Activated CD8-positive, alpha-beta T cell treated with anti-CD3 and anti-CD28 coated beads, Interleukin-2, amount 10 ng/mL, durations not matched to agents 7 days and 5 days (primary cell): ENCODE measurements around the gene SARM1. TPM values are rescaled to one million over a fixed set of nuclear protein-coding genes. Genes with fewer than 3 reads are reported as not detected.

Experiments
- ATAC-seq: fragments of 150-1000 bp; cut with Tn5 transposase; one replicate; pipeline ENCODE4 v1.10.0; 2021; ENCODE audit warnings: moderate library complexity
- CTCF ChIA-PET: fragments of 350-600 bp; sonication (Branson Sonifier 250); formaldehyde crosslinking; loops from one replicate; lab custom pipeline; 2021; ENCODE audit warnings: antibody characterized with exemption; lab: Charles Lee
- POLR2A ChIA-PET: fragments of 350-600 bp; sonication (Branson Sonifier 250); formaldehyde crosslinking; loops from one replicate; lab custom pipeline; 2021; ENCODE audit warnings: antibody characterized with exemption; lab: Charles Lee
- DNase-seq: peaks from one replicate; pipeline ENCODE4 v3.0.0-alpha.2; 2020
- H3K27ac Mint-ChIP-seq: one replicate; pipeline ENCODE4 v1.8.0; 2021; ENCODE audit warnings: mild to moderate bottlenecking, mixed read lengths
- H3K27me3 Mint-ChIP-seq: one replicate; pipeline ENCODE4 v1.8.0; 2021; ENCODE audit warnings: low read depth, mixed read lengths
- H3K36me3 Mint-ChIP-seq: one replicate; pipeline ENCODE4 v1.8.0; 2021; ENCODE audit warnings: low read depth, mixed read lengths
- H3K4me1 Mint-ChIP-seq: one replicate; pipeline ENCODE4 v1.8.0; 2021; ENCODE audit warnings: low read depth, mixed read lengths
- H3K4me3 Mint-ChIP-seq: one replicate; pipeline ENCODE4 v1.8.0; 2021; ENCODE audit warnings: mild to moderate bottlenecking, mixed read lengths
- H3K9me3 Mint-ChIP-seq: one replicate; pipeline ENCODE4 v1.8.0; 2022; ENCODE audit warnings: mixed read lengths; ENCODE audit not compliant: insufficient read depth
- total RNA-seq, 2 experiments: library from RNA; stranded (reverse); gene quantifications; one replicate each; pipeline ENCODE4 v1.2.3, GENCODE V29; 2021

SARM1 gene
- total RNA-seq, 2 experiments from 2014 or later = 16.2 to 20.0 TPM

DNA sequence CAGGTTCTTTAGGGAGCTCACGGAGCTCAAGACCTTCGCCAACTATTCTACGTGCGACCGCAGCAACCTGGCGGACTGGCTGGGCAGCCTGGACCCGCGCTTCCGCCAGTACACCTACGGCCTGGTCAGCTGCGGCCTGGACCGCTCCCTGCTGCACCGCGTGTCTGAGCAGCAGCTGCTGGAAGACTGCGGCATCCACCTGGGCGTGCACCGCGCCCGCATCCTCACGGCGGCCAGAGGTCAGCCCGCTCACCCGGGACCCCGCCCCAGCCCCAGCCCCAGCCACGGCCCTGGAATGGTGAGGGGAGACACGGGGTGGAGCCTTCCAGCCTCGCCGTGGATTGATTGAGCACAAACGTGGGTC lies 13.5 kb downstream of the SARM1 start:
- no peak for DNase-seq

DNA sequence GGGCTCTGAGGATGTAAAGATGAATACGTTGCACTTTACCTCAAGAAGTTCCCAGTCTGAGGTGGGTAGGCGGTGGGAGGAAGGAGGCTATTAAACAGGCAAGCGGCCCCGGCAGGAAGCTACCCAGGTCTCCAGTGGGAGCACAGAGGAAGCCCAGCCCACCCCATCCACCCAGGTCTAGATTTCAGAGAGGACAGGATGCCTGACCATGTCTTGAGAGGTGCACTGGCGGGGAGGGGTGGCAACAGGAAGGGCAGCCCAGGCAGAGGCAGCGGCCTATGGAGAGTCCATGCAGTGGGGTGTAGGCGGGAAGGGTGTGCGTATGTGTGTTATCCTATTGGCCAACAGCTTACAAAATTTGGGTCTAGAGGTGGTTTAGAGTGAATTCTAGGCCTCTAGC lies 13.9 kb downstream of the SARM1 start:
- H3K27ac Mint-ChIP-seq = peak overlapping the region; percentile 66
- H3K4me1 Mint-ChIP-seq = peaks cover 23% of the 10 kb centered on the region
- peaks cover 4% of the 10 kb centered on the region for H3K27me3 Mint-ChIP-seq
- no peaks in the 10 kb centered on the region for H3K9me3 Mint-ChIP-seq
- ATAC-seq (no peak), DNase-seq (no peak)
- peaks cover 21% of the 10 kb centered on the region for H3K36me3 Mint-ChIP-seq
- peak overlapping the region; percentile 83 for H3K4me3 Mint-ChIP-seq
- CTCF ChIA-PET = interaction anchor here (1.6 to 5.0 kb wide), 2 partner anchors 31 to 133 kb away, joined by 3 to 23 read pairs; no protein-coding TSS in a partner anchor
- POLR2A ChIA-PET = interaction anchor here (1.1 to 2.1 kb wide), 4 partner anchors 13 to 50 kb away, joined by 4 to 20 read pairs (median 4); partner anchors contain the start of genes IFT20, POLDIP2, SARM1 and TNFAIP1

More for the DNA sequence above, 13.5 kb downstream of the SARM1 start:
- Mint-ChIP-seq H3K4me3 (peak overlapping the region; percentile 83), H3K36me3 (peaks cover 17% of the 10 kb centered on the region), H3K9me3 (no peaks in the 10 kb centered on the region), H3K27me3 (peaks cover 6% of the 10 kb centered on the region), H3K27ac (peak overlapping the region; percentile 82), H3K4me1 (peaks cover 23% of the 10 kb centered on the region)
- ATAC-seq = peak; percentile 24
- ChIA-PET CTCF (interaction anchor here (1.1 to 5.0 kb wide), 4 partner anchors 15 to 133 kb away, joined by 3 to 23 read pairs (median 4); partner anchors contain the start of genes POLDIP2 and VTN), POLR2A (interaction anchor here (0.6 to 2.1 kb wide), 10 partner anchors 9 to 1071 kb away, joined by 3 to 20 read pairs (median 4); partner anchors contain the start of genes IFT20, POLDIP2, SARM1 and TNFAIP1)

DNA sequence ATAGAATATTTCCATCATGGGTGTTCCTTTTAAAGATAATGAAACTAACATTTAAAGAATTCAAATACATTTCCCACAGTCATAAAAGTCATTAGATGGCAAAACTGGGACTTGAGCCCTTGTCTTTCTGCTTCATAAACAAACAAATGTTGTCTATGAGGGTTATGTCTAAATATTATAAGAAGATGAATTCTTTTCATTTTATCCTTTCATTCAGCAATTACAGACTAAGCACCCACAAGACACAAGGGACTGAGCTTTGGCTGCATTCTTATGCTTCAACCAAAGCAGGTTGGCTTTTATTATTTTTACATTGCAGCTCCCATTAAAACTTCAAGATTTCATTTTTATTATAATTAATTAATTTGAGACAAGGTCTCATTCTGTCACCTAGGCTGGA lies 14.9 kb downstream of the SARM1 start:
- ChIA-PET CTCF (interaction anchor here (5.0 kb wide), 1 partner anchor 30 kb away, joined by 23 read pairs; no protein-coding TSS in a partner anchor), POLR2A (interaction anchor here (1.4 kb wide), 1 partner anchor 29 kb away, joined by 4 read pairs; the partner anchor contains the start of gene POLDIP2)
- no peak for ATAC-seq
- Mint-ChIP-seq H3K4me1 (peaks cover 20% of the 10 kb centered on the region), H3K27me3 (peaks cover 4% of the 10 kb centered on the region), H3K27ac (no peak overlapping the region), H3K9me3 (no peaks in the 10 kb centered on the region), H3K36me3 (peaks cover 30% of the 10 kb centered on the region), H3K4me3 (no peak overlapping the region)
- DNase-seq = no peak

DNA sequence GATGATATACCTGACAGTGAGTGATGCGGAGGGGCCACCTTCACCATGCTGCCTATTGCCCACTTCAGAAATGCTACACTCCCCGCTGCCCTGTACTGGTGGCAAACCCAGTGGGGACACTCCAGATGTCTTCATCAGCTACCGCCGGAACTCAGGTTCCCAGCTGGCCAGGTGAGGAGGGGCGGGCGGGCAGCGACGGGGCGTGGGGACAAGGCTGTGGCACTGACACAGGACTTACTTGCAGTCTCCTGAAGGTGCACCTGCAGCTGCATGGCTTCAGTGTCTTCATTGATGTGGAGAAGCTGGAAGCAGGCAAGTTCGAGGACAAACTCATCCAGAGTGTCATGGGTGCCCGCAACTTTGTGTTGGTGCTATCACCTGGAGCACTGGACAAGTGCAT lies 16.6 kb downstream of the SARM1 start:
- no peaks in the 10 kb centered on the region for H3K9me3 Mint-ChIP-seq
- H3K36me3 Mint-ChIP-seq = peaks cover 28% of the 10 kb centered on the region
- H3K27me3 Mint-ChIP-seq = no peaks in the 10 kb centered on the region
- ChIA-PET CTCF (interaction anchor here (1.4 kb wide), 1 partner anchor 30 kb away, joined by 3 read pairs; no protein-coding TSS in a partner anchor), POLR2A (no interaction called here)
- DNase-seq = no peak
- H3K4me3 Mint-ChIP-seq = no peak overlapping the region
- H3K4me1 Mint-ChIP-seq = peaks cover 16% of the 10 kb centered on the region
- no peak overlapping the region for H3K27ac Mint-ChIP-seq
- no peak for ATAC-seq

DNA sequence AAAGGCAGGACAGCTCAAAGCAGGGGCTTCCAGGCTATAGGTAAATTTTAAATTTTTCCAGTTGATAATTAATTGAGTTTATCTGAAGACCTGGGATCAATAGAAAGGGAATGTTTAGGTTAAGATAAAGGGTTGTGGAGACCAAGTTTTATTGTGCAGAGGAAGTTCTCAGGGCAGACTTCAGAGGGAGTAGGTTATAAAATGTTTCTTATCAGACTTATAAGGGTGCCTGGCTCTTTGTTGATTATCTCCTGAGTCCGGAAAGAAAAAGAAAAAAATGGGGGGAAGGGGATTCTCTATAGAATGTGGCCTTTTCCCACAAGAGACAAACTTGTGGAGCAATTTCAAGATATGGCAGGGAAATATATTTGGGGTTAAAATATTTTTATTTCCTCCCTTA lies 18.6 kb downstream of the SARM1 start:
- peaks cover 5% of the 10 kb centered on the region for H3K4me1 Mint-ChIP-seq
- no peaks in the 10 kb centered on the region for H3K9me3 Mint-ChIP-seq
- no peak overlapping the region for H3K4me3 Mint-ChIP-seq
- POLR2A ChIA-PET = no interaction called here
- CTCF ChIA-PET = no interaction called here
- DNase-seq (no peak), ATAC-seq (no peak)
- no peak overlapping the region for H3K27ac Mint-ChIP-seq
- peaks cover 33% of the 10 kb centered on the region for H3K36me3 Mint-ChIP-seq
- no peaks in the 10 kb centered on the region for H3K27me3 Mint-ChIP-seq

DNA sequence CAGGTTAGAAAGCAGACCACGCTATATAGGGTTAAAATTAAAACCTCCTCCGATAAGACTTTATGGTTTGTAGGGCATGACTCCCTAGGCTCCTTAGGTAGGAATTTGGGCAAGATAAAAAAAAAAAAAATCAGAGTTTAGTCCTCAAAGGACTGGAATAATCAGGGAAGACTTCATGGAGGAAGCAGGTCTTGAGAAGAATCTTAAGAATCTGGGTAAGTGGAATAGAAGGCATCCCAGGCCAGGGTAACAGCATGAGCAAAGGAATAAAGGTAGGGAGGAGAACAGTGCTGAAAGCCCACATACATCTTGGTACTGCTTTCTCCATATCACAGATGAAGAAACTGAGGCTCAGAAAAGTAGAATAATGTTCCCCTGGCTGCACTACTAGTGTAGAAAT lies 19.1 kb downstream of the SARM1 start:
- H3K4me3 Mint-ChIP-seq = no peak overlapping the region
- H3K4me1 Mint-ChIP-seq = peaks cover under 1% of the 10 kb centered on the region
- no peak for ATAC-seq
- DNase-seq = no peak
- peaks cover 33% of the 10 kb centered on the region for H3K36me3 Mint-ChIP-seq
- no peak overlapping the region for H3K27ac Mint-ChIP-seq
- H3K27me3 Mint-ChIP-seq = no peaks in the 10 kb centered on the region
- POLR2A ChIA-PET = no interaction called here
- CTCF ChIA-PET = interaction anchor here (1.1 kb wide), 2 partner anchors 8 to 26 kb away, joined by 3 to 4 read pairs; no protein-coding TSS in a partner anchor
- H3K9me3 Mint-ChIP-seq = no peaks in the 10 kb centered on the region

DNA sequence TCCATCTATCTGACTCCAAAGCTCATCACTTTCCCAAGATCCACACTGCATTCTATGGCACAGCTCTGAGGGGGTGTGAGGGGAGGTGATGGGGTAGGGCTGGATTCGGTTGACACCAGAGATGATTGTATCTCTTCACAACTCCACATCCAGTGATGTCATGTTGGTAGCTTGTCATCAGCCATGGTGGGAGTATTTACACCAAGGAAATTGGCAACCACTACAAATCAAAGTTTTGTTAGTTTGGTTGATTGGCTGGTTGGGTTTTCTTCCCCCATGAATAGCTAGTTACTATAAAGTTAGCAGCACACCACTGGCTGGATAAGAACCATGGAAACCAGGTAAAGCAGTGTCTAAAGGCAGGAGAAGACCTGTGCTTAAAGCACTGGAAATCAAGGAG lies 19.5 kb downstream of the SARM1 start:
- DNase-seq (no peak), ATAC-seq (no peak)
- ChIA-PET CTCF (interaction anchor here (1.1 kb wide), 2 partner anchors 8 to 25 kb away, joined by 3 to 4 read pairs; no protein-coding TSS in a partner anchor), POLR2A (no interaction called here)
- no peak overlapping the region for H3K27ac Mint-ChIP-seq
- H3K4me1 Mint-ChIP-seq = no peaks in the 10 kb centered on the region
- no peaks in the 10 kb centered on the region for H3K27me3 Mint-ChIP-seq
- H3K9me3 Mint-ChIP-seq = no peaks in the 10 kb centered on the region
- no peak overlapping the region for H3K4me3 Mint-ChIP-seq
- H3K36me3 Mint-ChIP-seq = peaks cover 33% of the 10 kb centered on the region

DNA sequence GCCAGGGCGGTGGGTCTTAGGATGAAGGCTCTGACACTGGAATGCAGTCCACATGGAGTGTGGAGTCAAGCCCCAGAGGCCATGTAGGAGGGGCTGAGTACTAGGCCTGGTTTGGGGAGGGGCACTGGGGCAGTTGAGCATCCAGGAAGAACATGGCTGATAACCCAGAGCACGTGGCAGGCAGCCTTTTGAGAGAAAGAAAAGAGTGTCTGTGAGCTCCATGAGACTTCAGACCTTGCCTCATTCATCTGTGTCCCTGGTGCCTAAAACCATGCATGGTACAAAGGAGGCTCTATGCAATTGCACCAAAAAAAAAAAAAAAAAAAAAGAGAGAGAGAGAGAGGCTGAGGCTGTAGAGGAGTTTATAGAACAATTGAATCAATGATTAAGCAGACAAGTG lies 19.9 kb downstream of the SARM1 start:
- ATAC-seq (no peak), DNase-seq (no peak)
- peaks cover under 1% of the 10 kb centered on the region for H3K4me1 Mint-ChIP-seq
- H3K36me3 Mint-ChIP-seq = peaks cover 33% of the 10 kb centered on the region
- no peaks in the 10 kb centered on the region for H3K27me3 Mint-ChIP-seq
- no peak overlapping the region for H3K4me3 Mint-ChIP-seq
- H3K27ac Mint-ChIP-seq = no peak overlapping the region
- POLR2A ChIA-PET = no interaction called here
- CTCF ChIA-PET = interaction anchor here (1.1 kb wide), 2 partner anchors 8 to 25 kb away, joined by 3 to 4 read pairs; no protein-coding TSS in a partner anchor
- H3K9me3 Mint-ChIP-seq = no peaks in the 10 kb centered on the region

DNA sequence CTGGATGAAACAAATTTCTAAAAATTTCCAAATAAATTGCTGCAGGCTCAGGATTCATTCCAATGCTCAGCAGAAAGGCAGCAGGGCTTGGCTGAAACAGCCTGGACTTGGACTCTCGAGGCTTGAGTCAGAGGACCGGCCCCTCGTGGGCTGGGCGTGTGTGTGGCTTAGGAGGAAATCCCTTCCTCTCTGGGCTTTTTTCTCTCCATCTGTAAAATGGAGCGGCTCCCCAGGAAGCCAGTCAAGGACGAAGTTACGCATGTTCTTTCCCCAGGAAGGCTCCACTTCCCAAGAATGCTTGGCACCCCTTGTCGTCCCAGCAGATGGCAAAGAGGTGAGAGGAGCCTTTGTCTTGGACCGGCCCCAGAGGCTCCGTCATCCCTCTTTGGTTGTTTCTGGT lies 21.0 kb downstream of the SARM1 start:
- H3K4me3 Mint-ChIP-seq = no peak overlapping the region
- H3K36me3 Mint-ChIP-seq = peaks cover 32% of the 10 kb centered on the region
- H3K4me1 Mint-ChIP-seq = peaks cover 5% of the 10 kb centered on the region
- no peak for DNase-seq
- no peak overlapping the region for H3K27ac Mint-ChIP-seq
- H3K9me3 Mint-ChIP-seq = no peaks in the 10 kb centered on the region
- CTCF ChIA-PET = no interaction called here
- POLR2A ChIA-PET = no interaction called here
- H3K27me3 Mint-ChIP-seq = no peaks in the 10 kb centered on the region
- ATAC-seq = no peak

DNA sequence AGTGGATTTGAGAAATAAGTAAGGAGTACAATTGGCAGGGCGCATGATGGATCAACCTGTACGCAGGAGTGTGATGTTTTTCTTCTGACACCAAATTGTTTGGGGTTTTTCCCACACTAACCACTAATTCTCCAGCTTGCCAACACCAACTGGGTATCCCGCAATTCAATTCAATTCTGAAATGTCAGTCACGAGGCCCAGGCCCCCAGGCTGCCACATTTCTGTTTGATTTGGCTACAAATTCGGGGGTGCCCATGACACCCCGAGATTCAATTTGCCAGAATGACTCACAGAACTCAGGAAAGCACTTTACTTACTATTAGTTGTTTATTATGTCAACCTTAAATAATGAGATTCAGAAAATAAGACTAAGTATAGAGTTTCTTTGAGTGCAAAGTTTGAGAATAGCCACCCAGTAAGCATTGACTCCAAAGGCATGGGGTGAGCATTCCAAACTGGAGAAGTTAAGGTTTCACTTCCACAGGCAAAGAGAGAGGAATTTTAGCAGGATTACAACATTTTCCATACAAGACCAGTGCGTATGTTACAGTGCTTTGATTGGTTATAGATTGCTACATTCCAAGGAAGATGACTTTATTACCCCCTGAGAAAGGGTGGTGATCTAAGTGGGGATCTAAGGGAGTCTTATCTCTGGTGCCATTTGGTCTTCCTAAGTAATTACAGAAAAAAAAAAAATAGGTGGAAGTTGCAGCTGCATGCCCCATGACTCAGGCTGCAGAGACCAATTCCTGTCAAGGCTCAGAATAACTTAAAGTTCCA lies 23.0 kb downstream of the SARM1 start:
- H3K4me3 Mint-ChIP-seq = no peak overlapping the region
- H3K27me3 Mint-ChIP-seq = no peaks in the 10 kb centered on the region
- no peak overlapping the region for H3K27ac Mint-ChIP-seq
- ATAC-seq (no peak), DNase-seq (no peak)
- H3K36me3 Mint-ChIP-seq = peaks cover 25% of the 10 kb centered on the region
- no peaks in the 10 kb centered on the region for H3K9me3 Mint-ChIP-seq
- H3K4me1 Mint-ChIP-seq = peaks cover 5% of the 10 kb centered on the region
- ChIA-PET CTCF (interaction anchor here (1.2 kb wide), 1 partner anchor 22 kb away, joined by 3 read pairs; no protein-coding TSS in a partner anchor), POLR2A (interaction anchor here (0.9 kb wide), 1 partner anchor 10 kb away, joined by 5 read pairs; no protein-coding TSS in a partner anchor)

DNA sequence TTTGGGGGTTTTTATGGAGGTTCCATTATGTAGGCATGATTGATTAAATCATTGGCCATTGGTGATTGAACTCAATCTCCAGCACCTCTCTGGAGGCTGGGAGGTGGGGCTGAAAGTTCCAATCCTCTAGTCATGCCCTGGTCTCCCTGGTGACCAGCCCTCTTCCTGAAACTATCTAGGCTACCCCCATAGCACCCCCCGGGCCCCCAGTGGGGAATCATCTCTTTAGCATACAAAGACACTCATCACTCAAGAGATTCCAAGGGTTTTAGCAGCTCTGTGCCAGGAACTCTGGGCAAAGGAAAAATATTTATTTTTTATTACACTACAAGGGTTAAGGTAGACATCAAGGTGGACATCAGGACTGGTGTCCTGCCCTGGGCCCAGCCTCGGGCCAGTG lies 23.9 kb downstream of the SARM1 start:
- Mint-ChIP-seq H3K4me3 (no peak overlapping the region), H3K4me1 (peaks cover 5% of the 10 kb centered on the region), H3K36me3 (peaks cover 16% of the 10 kb centered on the region), H3K27ac (no peak overlapping the region), H3K9me3 (no peaks in the 10 kb centered on the region), H3K27me3 (no peaks in the 10 kb centered on the region)
- CTCF ChIA-PET = no interaction called here
- ATAC-seq = no peak
- DNase-seq = no peak
- POLR2A ChIA-PET = no interaction called here

DNA sequence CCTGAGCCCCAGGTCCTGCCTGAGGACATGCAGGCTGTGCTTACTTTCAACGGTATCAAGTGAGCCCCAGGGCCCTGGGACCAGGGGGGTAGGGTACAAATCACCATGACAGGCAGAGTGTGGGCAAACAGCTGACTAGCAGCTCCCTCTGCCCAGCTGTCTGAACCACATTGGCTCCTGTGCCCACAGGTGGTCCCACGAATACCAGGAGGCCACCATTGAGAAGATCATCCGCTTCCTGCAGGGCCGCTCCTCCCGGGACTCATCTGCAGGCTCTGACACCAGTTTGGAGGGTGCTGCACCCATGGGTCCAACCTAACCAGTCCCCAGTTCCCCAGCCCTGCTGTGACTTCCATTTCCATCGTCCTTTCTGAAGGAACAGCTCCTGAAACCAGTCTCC lies 24.5 kb downstream of the SARM1 start:
- DNase-seq = no peak
- no peak overlapping the region for H3K27ac Mint-ChIP-seq
- no peak for ATAC-seq
- H3K27me3 Mint-ChIP-seq = no peaks in the 10 kb centered on the region
- H3K36me3 Mint-ChIP-seq = peaks cover 11% of the 10 kb centered on the region
- H3K4me1 Mint-ChIP-seq = peaks cover 5% of the 10 kb centered on the region
- H3K9me3 Mint-ChIP-seq = no peaks in the 10 kb centered on the region
- POLR2A ChIA-PET = no interaction called here
- no peak overlapping the region for H3K4me3 Mint-ChIP-seq
- CTCF ChIA-PET = no interaction called here
